Activated T-helper 2 cell treated with anti-CD3 and anti-CD28 coated beads, Interferon-gamma antibody, Interleukin-2, Interleukin-4, amounts not matched to agents 10 μg/mL and 5 μg/mL and 100 μg/mL, durations not matched to agents 14 hours and 24 hours and 36 hours (primary cell): ENCODE data around the gene TRMT13. TPM values are rescaled to one million over a fixed set of nuclear protein-coding genes. Genes with fewer than 3 reads are reported as not detected.

Experiments
- DNase-seq: peaks from one replicate; pipeline ENCODE4 v3.0.0; 2021; ENCODE audit warnings: low spot score
- H3K27ac Mint-ChIP-seq: one replicate; pipeline ENCODE4 v1.8.0; 2021; ENCODE audit warnings: mixed read lengths
- H3K27me3 Mint-ChIP-seq: one replicate; pipeline ENCODE4 v1.8.0; 2021; ENCODE audit warnings: low read depth, mixed read lengths
- H3K36me3 Mint-ChIP-seq: one replicate; pipeline ENCODE4 v1.8.0; 2021; ENCODE audit warnings: low read depth, mixed read lengths
- H3K4me1 Mint-ChIP-seq: one replicate; pipeline ENCODE4 v1.8.0; 2021; ENCODE audit warnings: low read depth, mixed read lengths
- H3K4me3 Mint-ChIP-seq: one replicate; pipeline ENCODE4 v1.8.0; 2021; ENCODE audit warnings: low read depth, mild to moderate bottlenecking, moderate library complexity, mixed read lengths
- H3K9me3 Mint-ChIP-seq: one replicate; pipeline ENCODE4 v1.8.0; 2021; ENCODE audit warnings: mixed read lengths
- intact Hi-C: fragments of 100-400 bp; cut with micrococcal nuclease; formaldehyde crosslinking; loops from one replicate; pipeline ENCODE4 v1.15.1; 2023
- total RNA-seq: library from RNA; stranded (reverse); gene quantifications from 2 replicates; pipeline ENCODE4 v1.2.3, GENCODE V29; 2022

Gene TRMT13, protein sequence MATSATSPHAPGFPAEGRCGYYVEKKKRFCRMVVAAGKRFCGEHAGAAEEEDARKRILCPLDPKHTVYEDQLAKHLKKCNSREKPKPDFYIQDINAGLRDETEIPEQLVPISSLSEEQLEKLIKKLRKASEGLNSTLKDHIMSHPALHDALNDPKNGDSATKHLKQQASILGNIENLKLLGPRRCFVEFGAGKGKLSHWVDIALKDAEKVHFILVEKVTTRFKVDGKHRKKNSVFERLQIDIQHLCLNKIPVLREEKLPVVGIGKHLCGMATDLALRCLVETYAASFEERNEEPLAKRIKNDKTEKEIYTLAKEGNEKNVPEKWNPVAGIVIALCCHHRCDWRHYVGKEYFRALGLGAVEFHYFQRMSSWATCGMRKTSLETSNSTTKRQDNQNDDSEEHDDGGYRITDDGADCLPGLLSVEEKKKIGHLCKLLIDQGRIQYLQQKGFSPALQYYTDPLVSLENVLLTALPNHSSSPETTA
- total RNA-seq: 20.2 and 24.6 TPM in 2 replicates

GRCh38 chr1:100132566-100133477, at the start of gene TRMT13, which contains the start of gene SASS6:
Gene TRMT13, plus strand, starts transcription at chr1:100133163. Its CDS starts 6 bp downstream, at chr1:100133169.
Gene SASS6, minus strand, starts transcription at chr1:100132930. Its CDS starts 116 bp downstream, at chr1:100132814.
- H3K4me3 Mint-ChIP-seq: peak within 1 kb of the TSS; percentile 97
- intact Hi-C loops: loop anchor here (1.0 to 5.0 kb wide), 11 partner anchors 95 to 762 kb away; partner anchors contain the start of genes AGL, DBT, RTCA and SLC35A3

DNA sequence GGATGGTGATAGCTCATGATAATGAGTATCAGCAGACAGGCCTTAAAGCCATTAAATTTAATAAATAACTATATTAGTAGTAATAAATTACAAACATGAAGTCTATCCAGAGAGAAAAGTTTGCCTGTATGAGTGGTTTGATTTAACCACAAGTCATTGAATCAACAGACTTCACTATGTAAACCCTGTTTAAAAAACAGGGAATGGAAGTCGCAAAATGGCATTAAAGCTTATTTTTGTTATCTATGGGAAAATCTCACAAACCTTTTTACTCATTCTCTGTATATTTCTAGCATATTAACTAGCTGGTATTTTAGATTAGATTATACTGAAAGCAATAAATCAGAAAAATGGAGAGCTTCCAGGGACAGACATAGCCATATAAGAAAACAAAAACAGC, 45.6 kb upstream of the TRMT13 start:
- Mint-ChIP-seq H3K4me3 (no peak overlapping the region), H3K4me1 (no peaks in the 10 kb centered on the region), H3K27ac (no peak overlapping the region), H3K9me3 (no peaks in the 10 kb centered on the region), H3K36me3 (peaks cover 37% of the 10 kb centered on the region), H3K27me3 (no peaks in the 10 kb centered on the region)
- intact Hi-C loops: loop anchor here (5.0 kb wide), 1 partner anchor 40 kb away; no protein-coding TSS in a partner anchor
- no peak for DNase-seq

More at GRCh38 chr1:100132566-100133477, at the start of gene TRMT13, which contains the start of gene SASS6:
- H3K4me1 Mint-ChIP-seq: peaks cover 31% of the 10 kb centered on the region
- H3K27me3 Mint-ChIP-seq: no peaks in the 10 kb centered on the region
- H3K36me3 Mint-ChIP-seq: peaks cover 13% of the 10 kb centered on the region
- no peaks in the 10 kb centered on the region for H3K9me3 Mint-ChIP-seq
- peak; percentile 94 for DNase-seq
- H3K27ac Mint-ChIP-seq: peak within 1 kb of the TSS; percentile 93

DNA sequence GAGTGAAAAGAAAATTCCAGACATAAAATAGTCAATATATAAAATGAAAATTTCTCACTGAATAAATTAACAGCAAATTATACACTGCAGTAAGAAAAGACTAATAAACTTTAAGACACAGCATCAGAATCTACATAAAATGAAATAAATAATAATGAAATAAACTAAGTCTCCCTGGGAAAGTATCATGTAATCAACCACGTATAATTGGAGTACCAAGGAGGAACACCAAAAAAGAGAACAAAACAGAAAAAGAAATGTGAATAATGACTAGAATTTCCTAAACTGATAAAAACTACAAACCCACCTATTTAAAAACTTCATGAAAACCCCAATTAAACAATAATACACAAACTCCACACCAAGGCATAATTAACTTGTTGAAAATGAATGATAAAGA, 43.9 kb upstream of the TRMT13 start:
- H3K9me3 Mint-ChIP-seq: no peaks in the 10 kb centered on the region
- no peaks in the 10 kb centered on the region for H3K27me3 Mint-ChIP-seq
- H3K27ac Mint-ChIP-seq: no peak overlapping the region
- no peaks in the 10 kb centered on the region for H3K4me1 Mint-ChIP-seq
- H3K36me3 Mint-ChIP-seq: peaks cover 42% of the 10 kb centered on the region
- DNase-seq: no peak
- H3K4me3 Mint-ChIP-seq: no peak overlapping the region
- intact Hi-C loops: loop anchor here (5.0 kb wide), 1 partner anchor 38 kb away; no protein-coding TSS in a partner anchor

- H3K4me3 Mint-ChIP-seq: no peak overlapping the region
These were observed 42.5 kb upstream of the TRMT13 start for GRCh38 chr1:100090471-100090870.

DNA sequence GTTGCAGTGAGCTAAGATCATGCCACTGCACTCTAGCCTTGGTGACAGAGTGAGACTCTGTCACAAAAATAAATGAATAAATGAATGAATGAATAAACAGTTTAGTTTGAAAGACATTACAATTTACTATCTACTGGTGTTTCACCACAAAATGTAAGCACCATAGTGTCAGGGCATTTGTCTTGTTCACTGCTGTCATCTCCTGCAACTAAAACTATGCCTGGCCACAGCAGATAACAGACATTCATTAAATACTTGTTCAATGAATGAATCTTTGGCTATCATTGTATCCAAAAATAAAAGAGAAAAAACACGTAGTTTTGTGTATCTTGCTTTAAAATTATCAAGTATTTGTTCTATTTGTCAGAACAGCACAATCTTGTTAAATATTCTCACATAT, 32.8 kb upstream of the TRMT13 start:
- intact Hi-C loops: no loop called here
- no peak overlapping the region for H3K27ac Mint-ChIP-seq

More at GRCh38 chr1:100090471-100090870, 42.5 kb upstream of the TRMT13 start:
- intact Hi-C loops: no loop called here
- H3K4me1 Mint-ChIP-seq: no peaks in the 10 kb centered on the region
- peaks cover 38% of the 10 kb centered on the region for H3K36me3 Mint-ChIP-seq
- DNase-seq: no peak
- H3K27me3 Mint-ChIP-seq: no peaks in the 10 kb centered on the region
- H3K9me3 Mint-ChIP-seq: no peaks in the 10 kb centered on the region
- H3K27ac Mint-ChIP-seq: no peak overlapping the region

DNA sequence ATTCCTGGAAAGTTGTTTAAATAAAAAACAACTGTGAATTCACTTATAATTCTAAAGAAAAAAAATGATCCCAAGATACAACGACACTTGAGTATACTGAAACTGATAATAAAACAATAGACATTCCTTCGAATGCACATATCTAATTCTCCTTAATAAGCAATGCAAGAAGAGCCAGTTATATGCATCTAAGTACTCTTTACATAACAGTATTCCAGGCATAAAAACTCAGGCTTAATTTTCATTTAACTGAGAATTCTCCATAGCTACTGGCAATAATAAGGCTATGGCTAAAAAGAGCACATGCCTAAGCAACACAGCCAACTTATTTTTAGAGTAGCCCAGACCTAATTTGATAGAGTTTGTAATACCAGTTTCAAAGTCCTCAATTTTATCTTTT, 31.4 kb upstream of the TRMT13 start:
- Mint-ChIP-seq H3K9me3 (no peaks in the 10 kb centered on the region), H3K4me3 (no peak overlapping the region), H3K27ac (no peak overlapping the region), H3K27me3 (no peaks in the 10 kb centered on the region), H3K4me1 (no peaks in the 10 kb centered on the region), H3K36me3 (peaks cover 70% of the 10 kb centered on the region)
- no peak for DNase-seq
- intact Hi-C loops: no loop called here

More for the DNA sequence above, 32.8 kb upstream of the TRMT13 start:
- no peak overlapping the region for H3K4me3 Mint-ChIP-seq
- H3K9me3 Mint-ChIP-seq: peaks cover 4% of the 10 kb centered on the region
- no peaks in the 10 kb centered on the region for H3K27me3 Mint-ChIP-seq
- H3K4me1 Mint-ChIP-seq: no peaks in the 10 kb centered on the region
- DNase-seq: no peak
- H3K36me3 Mint-ChIP-seq: peaks cover 69% of the 10 kb centered on the region

DNA sequence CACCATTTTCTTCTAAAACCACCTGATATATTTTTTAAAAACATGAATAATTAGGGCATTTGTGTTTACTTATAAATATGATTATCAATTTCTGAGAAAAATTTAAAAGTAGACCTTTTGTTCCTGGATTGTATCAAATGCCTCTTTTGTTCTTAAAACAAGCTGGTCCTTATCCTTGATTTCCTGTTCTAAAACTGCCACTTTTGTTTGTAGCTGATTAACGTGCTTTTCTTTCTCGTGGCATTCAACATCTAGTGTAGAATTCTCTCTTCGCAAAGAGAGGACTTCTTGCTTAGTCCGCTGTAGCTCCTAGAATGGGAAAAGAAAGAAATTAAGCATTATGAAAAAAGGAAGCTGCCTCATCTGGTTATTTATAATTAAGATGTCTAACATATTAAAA, 25.3 kb upstream of the TRMT13 start:
- H3K4me3 Mint-ChIP-seq: no peak overlapping the region
- H3K27me3 Mint-ChIP-seq: no peaks in the 10 kb centered on the region
- no peaks in the 10 kb centered on the region for H3K9me3 Mint-ChIP-seq
- H3K36me3 Mint-ChIP-seq: peaks cover 44% of the 10 kb centered on the region
- DNase-seq: no peak
- intact Hi-C loops: no loop called here
- H3K27ac Mint-ChIP-seq: no peak overlapping the region
- peaks cover 4% of the 10 kb centered on the region for H3K4me1 Mint-ChIP-seq

DNA sequence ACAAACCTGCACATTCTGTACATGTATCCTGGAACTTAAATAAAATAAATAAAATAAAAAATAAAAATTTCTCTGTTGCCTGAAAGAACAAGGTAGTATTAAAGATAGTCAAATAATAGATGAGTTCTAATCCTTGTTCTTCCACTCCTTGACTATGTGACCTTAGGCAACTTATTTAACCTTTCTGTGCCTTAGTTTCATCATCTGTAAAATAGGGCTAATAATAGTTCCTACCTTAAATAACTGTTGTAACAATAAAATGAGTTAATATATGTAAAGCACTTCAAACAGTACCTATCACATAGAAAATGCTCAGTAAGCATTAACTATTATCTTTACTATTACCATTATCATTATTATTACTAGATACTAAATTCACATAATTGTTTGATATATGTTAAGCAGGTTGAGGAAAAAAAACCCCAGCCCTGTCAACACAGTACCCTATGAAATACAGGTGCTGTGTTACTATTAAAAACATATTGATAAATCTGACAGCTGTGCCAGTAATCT, 23.4 kb upstream of the TRMT13 start:
- peaks cover 4% of the 10 kb centered on the region for H3K4me1 Mint-ChIP-seq
- H3K9me3 Mint-ChIP-seq: no peaks in the 10 kb centered on the region
- no peak overlapping the region for H3K4me3 Mint-ChIP-seq
- intact Hi-C loops: no loop called here
- DNase-seq: no peak
- H3K27me3 Mint-ChIP-seq: no peaks in the 10 kb centered on the region
- peaks cover 39% of the 10 kb centered on the region for H3K36me3 Mint-ChIP-seq
- no peak overlapping the region for H3K27ac Mint-ChIP-seq

DNA sequence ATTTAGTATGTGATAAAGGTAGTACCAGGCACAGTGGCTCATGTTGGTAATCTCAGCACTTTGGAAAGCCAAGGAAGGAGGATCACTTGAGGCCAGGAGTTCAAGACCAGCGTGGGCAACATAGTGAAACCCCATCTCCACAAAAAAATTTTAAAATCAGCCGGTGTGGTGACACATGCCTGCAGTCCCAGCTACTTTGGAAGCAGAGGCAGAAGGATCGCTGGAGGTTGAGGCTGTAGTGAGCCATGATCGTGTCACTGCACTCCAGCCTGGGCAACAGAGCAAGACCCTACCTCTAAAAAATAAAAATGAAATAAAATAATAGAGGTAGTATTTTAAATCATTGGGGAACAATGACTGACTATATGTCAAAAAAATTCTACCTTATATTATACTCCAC, 17.4 kb upstream of the TRMT13 start:
- H3K4me1 Mint-ChIP-seq: no peaks in the 10 kb centered on the region
- H3K9me3 Mint-ChIP-seq: no peaks in the 10 kb centered on the region
- no peak for DNase-seq
- intact Hi-C loops: no loop called here
- H3K36me3 Mint-ChIP-seq: peaks cover 45% of the 10 kb centered on the region
- H3K27ac Mint-ChIP-seq: no peak overlapping the region
- H3K27me3 Mint-ChIP-seq: no peaks in the 10 kb centered on the region
- H3K4me3 Mint-ChIP-seq: no peak overlapping the region

GRCh38 chr1:100122177-100122576, 10.8 kb upstream of the TRMT13 start:
- intact Hi-C loops: no loop called here
- H3K27ac Mint-ChIP-seq: no peak overlapping the region
- peaks cover 26% of the 10 kb centered on the region for H3K36me3 Mint-ChIP-seq
- no peaks in the 10 kb centered on the region for H3K27me3 Mint-ChIP-seq
- no peak for DNase-seq
- no peaks in the 10 kb centered on the region for H3K9me3 Mint-ChIP-seq
- no peak overlapping the region for H3K4me3 Mint-ChIP-seq
- no peaks in the 10 kb centered on the region for H3K4me1 Mint-ChIP-seq

- no peaks in the 10 kb centered on the region for H3K27me3 Mint-ChIP-seq
These were observed 5.7 kb upstream of the TRMT13 start for GRCh38 chr1:100127226-100127625.

DNA sequence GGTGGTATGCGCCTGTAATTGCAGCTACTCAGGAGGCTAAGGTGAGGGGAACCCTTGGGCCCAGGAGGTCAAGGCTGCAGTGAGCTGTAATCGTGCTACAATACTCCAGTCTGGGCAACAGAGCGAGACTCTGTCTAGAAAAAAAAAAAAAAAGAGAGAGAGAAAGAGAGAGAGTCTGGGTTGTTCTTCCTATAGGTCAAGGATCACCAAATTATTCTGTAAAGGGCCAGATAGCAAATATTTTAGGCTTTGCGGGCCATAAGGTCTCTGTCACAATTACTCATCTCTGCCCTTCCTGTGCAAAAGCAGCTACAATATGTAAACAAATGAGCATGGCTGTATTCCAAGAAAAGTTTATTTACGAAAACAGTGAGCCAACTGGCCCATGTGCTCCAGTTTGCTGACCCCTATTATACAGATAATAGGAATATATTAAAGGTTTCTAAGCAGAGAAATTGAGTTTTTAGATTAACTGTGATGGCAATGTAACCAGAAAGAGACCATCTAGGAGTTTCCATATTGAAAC, 2.3 kb upstream of the TRMT13 start:
- DNase-seq: no peak
- no peaks in the 10 kb centered on the region for H3K27me3 Mint-ChIP-seq
- H3K27ac Mint-ChIP-seq: no peak overlapping the region
- H3K9me3 Mint-ChIP-seq: no peaks in the 10 kb centered on the region
- H3K4me1 Mint-ChIP-seq: peaks cover 35% of the 10 kb centered on the region
- H3K4me3 Mint-ChIP-seq: no peak overlapping the region
- intact Hi-C loops: loop anchor here (5.0 kb wide), 4 partner anchors 102 to 312 kb away; partner anchors contain the start of genes AGL and DBT
- peaks cover 16% of the 10 kb centered on the region for H3K36me3 Mint-ChIP-seq

More at GRCh38 chr1:100127226-100127625, 5.7 kb upstream of the TRMT13 start:
- H3K27ac Mint-ChIP-seq: no peak overlapping the region
- intact Hi-C loops: loop anchor here (5.0 kb wide), 1 partner anchor 40 kb away; no protein-coding TSS in a partner anchor
- H3K4me3 Mint-ChIP-seq: no peak overlapping the region
- no peak for DNase-seq
- H3K9me3 Mint-ChIP-seq: no peaks in the 10 kb centered on the region
- H3K36me3 Mint-ChIP-seq: peaks cover 12% of the 10 kb centered on the region
- H3K4me1 Mint-ChIP-seq: peaks cover 27% of the 10 kb centered on the region
